PC-9 (cell line): ENCODE measurements around the gene KCNE4.

Experiments used
- CTCF ChIP-seq: fragments of 200-600 bp; sonication (generic); conservative IDR thresholded peaks from 2 replicates; pipeline ENCODE4 v1.6.1; 2017; ENCODE audit warnings: mixed run types, antibody characterized with exemption, mild to moderate bottlenecking, moderate library complexity
- EZH2 ChIP-seq: fragments of 200-600 bp; sonication (generic); IDR thresholded peaks from 2 replicates; pipeline ENCODE4 v1.8.0; 2017; ENCODE audit warnings: antibody characterized with exemption, low read depth

DNA sequence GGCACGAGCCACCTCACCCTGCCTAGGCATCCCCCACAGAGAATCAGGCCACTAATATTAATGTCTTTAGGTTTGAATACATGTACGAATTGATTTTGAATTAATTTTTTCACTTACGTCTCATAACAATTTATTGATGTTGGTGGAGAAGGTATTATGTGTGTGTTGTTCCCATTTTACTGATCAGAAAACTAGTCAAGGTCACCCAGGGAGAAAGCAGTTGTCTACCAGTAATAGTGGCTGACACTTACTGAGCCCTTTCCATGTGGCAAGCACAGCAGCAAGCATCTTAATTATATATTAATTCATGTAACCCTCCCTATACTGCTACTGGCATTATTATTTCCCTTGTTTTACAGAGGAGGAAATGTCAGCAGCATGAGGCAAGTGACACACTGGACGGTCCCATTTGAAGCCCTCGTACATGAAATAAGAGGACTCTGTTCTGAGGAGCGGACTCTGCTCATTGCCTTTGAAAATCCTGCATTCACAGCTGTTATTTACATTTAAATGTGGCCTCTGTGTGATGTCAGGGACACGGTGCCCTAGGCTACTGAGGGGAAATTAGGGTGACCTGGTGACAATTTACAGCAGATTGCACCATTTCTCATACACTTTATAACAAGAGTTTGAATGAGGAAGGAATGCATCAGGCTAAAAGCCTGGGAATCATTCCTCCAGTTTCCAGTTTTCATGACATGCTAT is 30.9 kb upstream of the KCNE4 start:
- TF ChIP-seq CTCF (no peak), EZH2 (no peak)
